Measurements from ENCODE around the gene R3HDM1. TPM values are rescaled to one million over a fixed set of nuclear protein-coding genes. Genes with fewer than 3 reads are reported as not detected.
A peak's percentile ranks its signal among the peaks of the same experiment; 100 is the strongest.
"Not testable (repeated sequence)": the region's sequence is repeated elsewhere in the genome, so short reads cannot be mapped to it uniquely, and the experiment has no call there.

The R3HDM1 gene
- total RNA-seq, 1 donor from 2014 or later = 6.6 TPM

DNA sequence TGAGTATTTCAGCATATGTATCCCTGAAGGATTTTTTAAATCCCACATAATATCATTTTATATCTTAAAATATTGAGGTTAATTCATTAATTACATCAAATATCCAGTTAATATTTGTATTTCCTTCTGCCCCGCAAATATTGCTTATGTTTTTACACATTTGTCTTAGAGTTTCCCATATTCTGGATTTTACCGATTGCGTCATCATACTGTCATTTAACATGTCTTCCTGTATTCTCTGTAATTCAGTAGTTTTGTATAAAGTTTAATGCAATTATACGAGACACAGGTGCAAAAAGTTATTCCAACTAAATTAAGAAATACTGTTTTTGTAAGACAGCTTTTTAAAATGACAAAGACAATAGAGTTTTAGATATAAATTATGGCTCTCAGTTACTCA is 176.9 kb downstream of the R3HDM1 start:
- no peak for DNase-seq (ENCODE audit: low read depth, low spot score)

GRCh38 chr2:135709992-135710391 is 178.7 kb downstream of the R3HDM1 start:
- no peak for DNase-seq (ENCODE audit: low read depth, low spot score)

- DNase-seq (ENCODE audit: low read depth, low spot score) = not testable (repeated sequence)
Measured at GRCh38 chr2:135715086-135715485, 183.8 kb downstream of the R3HDM1 start.

DNA sequence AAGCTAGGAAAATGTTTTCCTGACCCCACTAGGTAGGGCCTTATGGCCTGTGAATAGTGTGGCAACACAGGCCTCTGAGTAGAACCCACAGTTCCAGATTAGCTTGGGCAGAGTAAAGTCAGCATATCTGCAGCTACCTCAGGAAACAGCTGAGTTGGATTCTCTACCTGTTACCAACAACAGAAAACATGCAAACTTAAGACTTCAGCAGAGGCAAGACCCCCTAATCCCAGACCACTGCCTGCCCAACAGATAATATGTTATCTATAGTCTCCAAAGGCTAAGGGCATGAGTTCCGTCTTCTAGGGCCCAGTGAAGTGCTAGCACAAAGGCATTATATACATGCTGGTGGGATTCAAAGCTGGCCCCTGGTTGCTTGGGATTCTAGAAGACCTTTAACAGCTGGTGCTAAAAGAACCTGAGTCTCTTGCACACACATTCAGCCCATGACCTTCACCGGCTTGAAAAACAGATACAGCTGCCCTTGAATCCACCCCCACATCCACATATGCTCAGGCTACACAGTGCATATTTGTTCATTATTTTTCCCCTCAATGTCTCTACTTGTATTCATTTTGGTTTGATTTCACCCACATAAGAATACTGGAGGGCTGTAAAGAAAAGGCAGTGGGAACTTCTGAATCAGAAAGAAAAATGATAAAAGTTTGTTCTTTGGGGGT is 196.9 kb downstream of the R3HDM1 start:
- no peak for DNase-seq (ENCODE audit: low read depth, low spot score)

GRCh38 chr2:135732561-135732960 is 201.3 kb downstream of the R3HDM1 start:
- no peak for DNase-seq (ENCODE audit: low read depth, low spot score)

- no peak for DNase-seq (ENCODE audit: low read depth, low spot score)
Measured at GRCh38 chr2:135733045-135733444, 201.8 kb downstream of the R3HDM1 start.

DNA sequence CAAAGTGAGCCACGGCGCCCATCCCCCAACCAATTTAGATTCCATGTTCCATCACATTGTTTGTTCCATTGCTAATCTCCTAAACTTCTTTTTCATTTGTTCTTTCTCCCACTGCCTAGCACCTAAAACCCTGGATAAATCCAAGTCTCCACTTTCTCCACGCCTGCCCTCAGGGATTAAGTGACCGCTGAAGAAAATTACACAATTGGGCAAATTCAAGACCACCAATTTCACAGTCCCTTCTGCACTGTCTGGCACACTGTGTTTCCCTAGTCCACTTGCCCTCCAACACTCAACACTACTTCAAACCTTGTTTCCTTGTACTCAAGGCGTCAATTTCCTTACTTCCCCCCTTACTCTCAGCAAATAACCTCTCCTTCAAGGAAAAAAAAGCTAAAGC is 205.3 kb downstream of the R3HDM1 start:
- no peak for DNase-seq (ENCODE audit: low read depth, low spot score)

- no peak for DNase-seq (ENCODE audit: low read depth, low spot score)
Measured at GRCh38 chr2:135740206-135740605, 208.9 kb downstream of the R3HDM1 start.

DNA sequence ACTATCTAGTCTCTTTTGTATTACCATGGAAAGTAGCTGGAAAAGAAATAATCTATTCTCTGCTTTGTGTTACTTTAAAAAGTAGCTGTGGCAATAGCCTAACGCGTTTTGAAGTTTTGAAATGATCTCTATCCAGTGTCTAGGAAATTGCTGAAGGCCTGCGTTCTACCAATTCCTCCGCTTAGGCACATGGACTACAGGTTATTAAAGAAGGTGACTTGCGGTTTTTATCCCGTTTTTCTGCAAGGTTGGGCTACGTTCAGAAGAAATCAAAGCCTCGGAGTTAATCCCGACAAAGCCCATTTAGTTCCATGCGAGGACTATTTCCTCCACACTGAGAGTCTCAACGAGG is 209.7 kb downstream of the R3HDM1 start:
- DNase-seq (ENCODE audit: low read depth, low spot score) = no peak

DNA sequence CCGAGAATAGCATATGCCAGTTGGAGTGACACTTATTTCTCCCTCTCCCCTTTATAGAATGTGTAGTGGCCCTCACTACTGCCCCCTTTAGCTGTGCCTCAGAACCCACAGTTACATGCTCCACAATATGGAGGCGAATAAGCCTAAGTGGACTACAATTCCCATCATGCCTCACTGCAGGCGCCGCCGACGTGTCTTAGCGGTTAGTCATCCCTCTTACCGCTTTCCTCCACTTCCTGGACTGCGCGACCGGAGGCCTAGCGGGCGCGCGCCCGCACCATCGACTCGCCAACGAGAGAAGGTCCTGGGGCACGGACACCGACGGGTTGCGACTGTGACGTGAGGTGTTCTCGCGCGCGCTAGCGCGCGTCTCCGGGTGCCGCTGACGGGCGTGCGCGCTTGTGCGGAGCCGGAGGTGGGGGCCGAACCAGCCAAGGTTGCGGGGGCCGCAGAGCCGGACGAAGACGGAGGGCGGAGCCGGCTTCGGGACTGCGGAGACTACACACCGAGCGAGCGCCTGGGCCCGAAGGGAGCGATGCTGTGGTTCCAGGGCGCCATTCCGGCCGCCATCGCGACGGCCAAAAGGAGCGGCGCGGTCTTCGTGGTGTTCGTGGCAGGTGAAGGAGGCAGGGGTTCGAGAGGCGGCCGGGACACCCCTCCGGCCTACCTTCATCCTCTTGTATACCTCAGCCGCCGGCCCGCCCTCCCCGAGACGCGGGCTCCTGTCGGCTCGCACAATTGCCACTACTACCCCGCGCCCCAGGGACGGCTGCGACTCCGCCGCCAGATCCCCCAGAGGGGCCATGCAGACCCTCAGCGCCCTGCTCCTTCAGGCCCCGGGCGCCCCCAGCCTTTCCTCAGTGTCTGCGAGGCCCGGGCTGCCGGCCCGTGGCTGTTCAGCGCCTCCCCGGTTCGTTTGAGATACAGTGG is 210.4 kb downstream of the R3HDM1 start, which contains the start of gene UBXN4:
UBXN4 (plus strand) TSS at position 461 of the 930 bp plus-strand sequence; CDS start at position 536, 75 bp downstream.
- DNase-seq (ENCODE audit: low read depth, low spot score) = peak; percentile 99

DNA sequence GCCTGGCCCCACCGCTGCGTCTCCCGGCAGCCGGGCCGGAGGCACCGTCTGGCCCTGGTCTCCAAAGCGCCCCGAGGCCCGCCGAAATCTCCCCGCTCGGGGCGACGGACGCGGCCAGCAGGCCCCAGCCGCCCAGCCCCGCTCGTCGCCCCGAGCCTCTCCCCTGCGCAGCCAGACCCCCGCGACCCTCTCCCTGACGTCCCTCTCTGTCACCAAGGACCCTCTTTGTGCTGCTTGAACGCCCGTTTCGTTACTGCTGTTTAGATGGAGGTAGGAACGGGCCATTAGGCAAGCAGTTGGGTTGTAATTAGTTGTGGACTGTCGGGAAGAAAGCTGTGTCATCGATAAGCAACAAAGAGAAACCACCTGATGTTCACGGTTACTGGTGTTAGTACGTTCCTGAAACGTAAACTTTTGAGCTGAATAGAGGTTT is 211.1 kb downstream of the R3HDM1 start:
- DNase-seq (ENCODE audit: low read depth, low spot score) = peak; percentile 30

DNA sequence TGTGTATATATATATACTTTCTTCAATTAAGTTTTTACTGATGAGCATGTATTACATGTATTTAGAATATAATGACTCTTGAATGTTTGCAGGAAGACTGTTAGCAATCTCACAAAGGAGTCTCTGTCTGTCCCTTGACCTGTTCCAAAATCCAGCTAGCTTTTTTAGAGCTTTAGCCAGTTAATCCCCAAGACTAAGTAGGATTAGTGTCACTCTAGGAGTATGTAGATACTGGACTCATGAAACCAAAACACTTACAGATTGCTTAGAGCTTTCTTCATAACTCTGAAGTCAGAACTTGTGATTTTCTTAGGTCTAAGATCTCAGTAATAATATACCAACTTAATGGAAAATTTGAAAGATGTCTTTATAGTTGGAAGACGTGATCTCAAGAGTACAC is 212.6 kb downstream of the R3HDM1 start:
- no peak for DNase-seq (ENCODE audit: low read depth, low spot score)

DNA sequence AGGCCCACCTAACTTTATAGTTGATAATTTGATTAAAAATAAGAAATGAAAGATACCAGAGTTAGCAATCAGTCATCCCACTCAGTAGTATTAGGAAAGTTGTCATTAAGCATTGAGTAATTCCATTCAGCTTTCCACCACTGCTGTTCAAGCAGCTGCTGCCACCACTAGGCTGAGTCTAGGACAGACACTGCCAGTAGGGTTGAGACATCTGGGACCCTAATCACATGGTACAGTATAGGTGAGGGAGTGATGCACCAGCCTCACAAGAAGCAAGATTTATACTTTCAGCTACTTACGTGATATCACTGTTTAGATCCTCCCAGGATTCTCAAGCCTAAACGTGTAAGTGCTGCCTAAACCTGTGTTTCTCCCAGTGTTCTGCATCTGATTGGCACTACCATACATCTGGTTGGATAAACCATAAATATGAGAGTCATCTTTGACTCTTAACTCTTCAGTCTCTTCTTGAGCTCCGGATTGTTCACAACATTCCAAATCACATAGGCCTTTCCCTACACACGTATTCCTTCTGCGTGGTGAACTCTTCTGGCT is 213.6 kb downstream of the R3HDM1 start:
- no peak for DNase-seq (ENCODE audit: low read depth, low spot score)

DNA sequence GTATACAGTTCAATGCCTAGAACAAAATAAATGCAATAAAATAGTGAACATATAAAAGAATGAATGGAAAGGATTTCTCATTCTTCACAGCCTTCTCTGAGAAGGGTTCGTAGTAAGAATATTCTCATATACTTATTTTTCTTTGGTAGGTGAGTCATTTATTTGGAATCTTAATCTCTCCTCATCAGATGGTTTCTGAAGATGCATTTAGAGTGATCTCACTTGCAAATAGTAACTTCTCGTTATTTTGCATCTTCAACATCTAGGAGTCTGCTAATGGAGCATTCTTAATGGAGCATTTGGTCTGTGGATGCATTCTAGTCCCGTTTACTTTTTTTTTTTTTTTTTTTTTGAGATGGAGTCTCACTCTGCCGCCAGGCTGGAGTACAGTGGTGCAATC is 214.3 kb downstream of the R3HDM1 start:
- no peak for DNase-seq (ENCODE audit: low read depth, low spot score)

- no peak for DNase-seq (ENCODE audit: low read depth, low spot score)
Measured at GRCh38 chr2:135755573-135755972, 224.3 kb downstream of the R3HDM1 start.

DNA sequence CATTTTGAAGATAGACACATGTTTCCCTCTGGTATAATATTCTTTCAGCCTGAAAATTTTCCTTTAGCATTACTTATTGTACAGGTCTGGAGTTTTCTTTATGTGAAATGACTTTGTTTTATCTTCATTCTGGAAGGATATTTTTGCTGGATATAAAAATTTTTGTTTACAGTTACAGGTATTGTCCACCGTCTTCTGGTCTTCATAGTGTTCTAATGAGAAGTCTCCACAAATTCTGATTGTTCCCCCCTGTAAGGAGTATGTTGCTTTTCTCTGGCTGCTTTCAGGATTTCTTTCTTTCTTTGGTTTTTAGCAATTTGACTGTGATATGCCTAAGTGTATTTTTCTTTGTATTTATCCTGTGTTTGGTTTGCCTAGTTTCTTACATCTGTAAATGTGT is 225.4 kb downstream of the R3HDM1 start:
- no peak for DNase-seq (ENCODE audit: low read depth, low spot score)

DNA sequence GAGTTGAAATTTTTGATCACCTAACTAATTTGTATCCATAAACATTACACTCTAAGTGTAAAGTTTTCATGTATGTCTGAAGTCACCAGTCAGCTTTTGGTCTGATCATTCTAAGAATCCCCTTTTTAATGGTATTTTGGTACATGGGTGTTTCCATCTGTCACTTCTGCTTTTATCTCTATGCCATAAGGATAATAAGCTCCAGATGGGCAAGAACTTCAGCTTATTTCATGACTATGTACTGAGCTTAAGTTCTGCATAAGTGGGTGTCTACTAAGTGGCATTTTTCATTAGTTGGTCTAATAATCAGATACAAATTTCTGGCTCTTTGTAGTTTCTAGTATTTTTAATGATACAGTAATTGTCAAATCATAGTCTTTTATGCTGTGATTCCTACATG is 230.7 kb downstream of the R3HDM1 start:
- DNase-seq (ENCODE audit: low read depth, low spot score) = no peak

DNA sequence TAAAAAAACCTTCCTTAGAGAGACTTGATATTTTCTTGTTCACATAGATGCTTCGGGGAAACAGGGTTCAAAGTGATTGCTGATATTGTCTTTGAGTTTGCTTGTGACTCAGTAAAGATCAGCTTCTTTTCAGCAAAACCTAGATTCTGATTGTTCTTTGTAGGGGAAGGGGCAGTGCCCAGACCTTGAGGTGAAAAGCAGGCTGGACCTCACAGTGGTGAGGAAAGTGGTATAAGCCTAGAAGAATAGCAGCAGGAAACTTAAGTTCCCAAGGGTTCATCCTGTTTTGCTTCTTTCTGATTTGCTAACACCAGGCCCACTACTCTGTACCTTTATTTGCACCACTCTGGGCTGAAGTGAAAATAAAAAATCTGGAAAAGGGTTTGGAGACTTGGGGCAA is 231.2 kb downstream of the R3HDM1 start:
- DNase-seq (ENCODE audit: low read depth, low spot score) = peak; percentile 43

DNA sequence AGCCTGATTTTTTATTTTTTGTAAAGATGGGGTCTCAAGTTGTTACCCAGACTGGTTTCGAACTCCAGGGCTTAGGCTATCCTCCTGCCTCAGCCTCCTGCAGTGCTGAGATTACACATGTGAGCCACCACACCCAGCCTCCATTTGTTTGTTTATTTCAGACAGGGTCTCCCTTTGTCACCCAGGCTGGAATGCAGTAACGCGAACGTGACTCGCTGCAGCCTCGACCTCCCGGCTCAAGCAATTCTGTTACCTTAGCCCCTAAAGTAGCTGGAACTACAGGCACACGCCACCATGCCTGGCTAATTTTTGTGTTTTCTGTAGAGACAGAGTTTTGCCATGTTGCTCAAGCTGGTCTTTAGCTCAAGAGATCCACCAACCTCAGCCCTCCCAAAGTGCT is 237.6 kb downstream of the R3HDM1 start:
- DNase-seq (ENCODE audit: low read depth, low spot score) = no peak

- no peak for DNase-seq (ENCODE audit: low read depth, low spot score)
Measured at GRCh38 chr2:135773319-135773718, 242.0 kb downstream of the R3HDM1 start.

DNA sequence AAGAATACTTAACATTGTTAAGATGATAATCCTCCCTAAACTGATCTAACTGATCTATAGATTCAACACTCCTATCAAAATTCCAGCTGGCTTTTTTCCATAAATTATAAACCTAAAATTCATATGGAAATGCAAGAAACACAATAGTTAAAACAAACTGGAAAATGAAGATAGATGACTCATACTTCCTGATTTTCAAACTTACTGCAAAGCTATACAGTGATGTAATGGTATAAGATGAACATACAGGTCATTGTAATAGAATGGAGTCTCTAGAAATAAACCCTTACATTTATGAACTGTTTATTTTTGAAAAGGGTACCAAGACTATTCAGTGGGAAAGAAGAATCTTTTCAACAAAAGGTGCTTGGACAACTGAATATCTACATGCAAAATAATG is 242.6 kb downstream of the R3HDM1 start:
- peak; percentile 15 for DNase-seq (ENCODE audit: low read depth, low spot score)
